Ovary (tissue), 9 donors: Measurements from ENCODE around the gene ANO6. TPM values are rescaled to one million over a fixed set of nuclear protein-coding genes. Genes with fewer than 3 reads are reported as not detected.

Experiments used
- DNase-seq, 5 donors: peaks; one replicate each; pipeline ENCODE4 v3.0.0-alpha.2; 2019 to 2020
- H3K27ac ChIP-seq, 2 donors: fragments of 200-600 bp; one replicate each; pipeline versions ENCODE4 v1.5.1 to v1.8.0; 2019 to 2022
- H3K27me3 ChIP-seq: fragments of 200-600 bp; one replicate; pipeline ENCODE4 v1.8.0; 2022
- H3K36me3 ChIP-seq: fragments of 200-600 bp; sonication (generic); one replicate; pipeline ENCODE4 v1.5.1; 2019
- H3K4me1 ChIP-seq: one replicate; pipeline ENCODE4 v1.8.1; 2013; ENCODE audit warnings: mild to moderate bottlenecking, moderate library complexity; ENCODE audit not compliant: insufficient read depth
- H3K4me3 ChIP-seq: fragments of 200-600 bp; sonication (generic); one replicate; pipeline ENCODE4 v1.5.1; 2017
- H3K9me3 ChIP-seq, 2 donors: fragments of 200-600 bp in 1 of 2; sonication (generic) in 1 of 2; one replicate each; pipeline versions ENCODE4 v1.5.1 to v1.8.1; 2013 to 2019; ENCODE audit warnings: mild to moderate bottlenecking in 1 of 2, moderate library complexity in 1 of 2
- EP300 ChIP-seq: sonication (generic); formaldehyde crosslinking; IDR thresholded peaks from one replicate; pipeline ENCODE4 v1.6.1; 2017; ENCODE audit warnings: antibody characterized with exemption
- POLR2A ChIP-seq: fragments of 450-650 bp; IDR thresholded peaks from one replicate; pipeline ENCODE4 v1.6.1; 2017; ENCODE audit warnings: antibody characterized with exemption, mild to moderate bottlenecking, moderate library complexity
- WGBS, 3 donors: extraction: QIAGEN DNeasy Blood & Tissue Kit in 1 of 3; methylation state at CpG; one replicate each; pipeline versions ENCODE4 v1.1.5 to v1.1.7; 2013 to 2017; 5-methylcytosine and 5-hydroxymethylcytosine counted together
- intact Hi-C, 4 donors: fragments of 100-400 bp; cut with DNase I; formaldehyde crosslinking; loops; one replicate each; pipeline versions ENCODE4 v1.11.0 to v1.15.1; 2022 to 2023
- polyA plus RNA-seq, 2 donors: library from polyadenylated mRNA; stranded (reverse); fragments of 200-250 nt in 1 of 2; fragments of 350-450 nt in 1 of 2; fragmentation: Illumina TruSeq in 1 of 2; extraction: RNeasy Lipid Tissue Mini Kit (QIAGEN cat#74804) in 1 of 2; gene quantifications; one replicate each; pipeline ENCODE4 v1.2.3, GENCODE V29; 2013 to 2014
- total RNA-seq, 7 donors: library from RNA; depleted of rRNA in 2 of 7; stranded (reverse); fragments of >200 nt in 2 of 7; fragmentation: NEBNext Ultra II Directional in 3 of 7; extraction: Animal tissue kit (Norgen Biotek cat#: 25700) in 3 of 7; gene quantifications; one replicate each; pipeline versions ENCODE4 v1.1.0 to v1.2.4, GENCODE V29; 2016 to 2023
- TF ChIP-seq, protein P1 (sequence below), 3 donors: fragments of 450-650 bp in 2 of 3; fragments of 200-600 bp in 1 of 3; IDR thresholded peaks; one replicate each; pipeline versions ENCODE4 v1.5.1 to v1.8.0; 2016 to 2022; ENCODE audit warnings: antibody characterized with exemption in 3 of 3, mild to moderate bottlenecking in 1 of 3
- donor health status: DM: no; HTN: no; CAD: no; lungs with moderate emphysema.
- donor health status: DM: no; HTN: no; CAD: no.
- donor health status: Bipolar disorder and iron deficiency.
- donor health status: DM: yes; HTN: yes; CAD: no.
- donor health status: DM: no; HTN: no; CAD: no.
- donor health status: DM: yes; HTN: yes; CAD: no.

ANO6 gene
- total and polyA plus RNA-seq, 9 donors: 38.8 to 88.5 (median 63.2) TPM

DNA sequence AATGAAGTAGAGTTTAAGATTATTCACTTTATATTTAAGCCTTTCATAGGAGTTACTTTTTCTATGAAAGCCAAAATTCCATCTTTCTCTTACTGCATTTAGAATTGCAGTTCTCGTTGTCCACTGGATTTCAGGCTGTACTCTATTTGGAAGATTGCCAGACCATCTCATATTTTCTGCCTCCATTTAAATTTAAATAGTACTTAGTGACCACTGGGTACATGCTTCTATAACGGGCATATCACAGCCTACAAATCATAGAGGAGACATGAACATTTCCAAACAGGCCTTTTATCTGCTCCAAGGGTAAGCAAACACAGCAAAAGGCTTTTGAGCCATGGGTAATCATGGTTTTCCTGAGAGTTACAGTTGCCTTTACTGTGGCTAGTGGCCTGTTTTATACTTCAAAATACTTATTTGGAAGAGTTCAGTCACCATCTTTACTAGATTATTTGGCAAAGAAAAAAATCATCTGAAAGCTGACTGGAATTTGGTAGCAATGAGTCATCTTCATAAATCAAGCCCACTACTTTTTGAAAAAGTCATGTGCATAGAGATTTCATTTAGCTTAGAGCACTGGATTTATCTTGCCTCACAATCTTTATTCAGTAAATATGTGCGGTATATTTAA lies 15.7 kb downstream of the ANO6 start:
- H3K27ac ChIP-seq: no peak overlapping the region
- TF ChIP-seq, protein P1, sequence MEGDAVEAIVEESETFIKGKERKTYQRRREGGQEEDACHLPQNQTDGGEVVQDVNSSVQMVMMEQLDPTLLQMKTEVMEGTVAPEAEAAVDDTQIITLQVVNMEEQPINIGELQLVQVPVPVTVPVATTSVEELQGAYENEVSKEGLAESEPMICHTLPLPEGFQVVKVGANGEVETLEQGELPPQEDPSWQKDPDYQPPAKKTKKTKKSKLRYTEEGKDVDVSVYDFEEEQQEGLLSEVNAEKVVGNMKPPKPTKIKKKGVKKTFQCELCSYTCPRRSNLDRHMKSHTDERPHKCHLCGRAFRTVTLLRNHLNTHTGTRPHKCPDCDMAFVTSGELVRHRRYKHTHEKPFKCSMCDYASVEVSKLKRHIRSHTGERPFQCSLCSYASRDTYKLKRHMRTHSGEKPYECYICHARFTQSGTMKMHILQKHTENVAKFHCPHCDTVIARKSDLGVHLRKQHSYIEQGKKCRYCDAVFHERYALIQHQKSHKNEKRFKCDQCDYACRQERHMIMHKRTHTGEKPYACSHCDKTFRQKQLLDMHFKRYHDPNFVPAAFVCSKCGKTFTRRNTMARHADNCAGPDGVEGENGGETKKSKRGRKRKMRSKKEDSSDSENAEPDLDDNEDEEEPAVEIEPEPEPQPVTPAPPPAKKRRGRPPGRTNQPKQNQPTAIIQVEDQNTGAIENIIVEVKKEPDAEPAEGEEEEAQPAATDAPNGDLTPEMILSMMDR (IDR thresholded peaks at IDR 0.05): no peak
- TF ChIP-seq POLR2A: no peak
- no peak for TF ChIP-seq EP300
- WGBS, 3 donors: 22 to 31% (median 31%) methylated on average over 3 of the region's 3 CpGs
- peaks cover 16% of the 10 kb centered on the region for H3K4me1 ChIP-seq
- no peak overlapping the region for H3K4me3 ChIP-seq
- no peaks in the 10 kb centered on the region for H3K36me3 ChIP-seq
- no peaks in the 10 kb centered on the region for H3K27me3 ChIP-seq
- H3K9me3 ChIP-seq: no peaks in the 10 kb centered on the region
- DNase-seq: no peak
- intact Hi-C loops: loop anchor here in 1 of 4 donors (10.0 kb wide), 1 partner anchor 53 kb away; no protein-coding TSS in a partner anchor

DNA sequence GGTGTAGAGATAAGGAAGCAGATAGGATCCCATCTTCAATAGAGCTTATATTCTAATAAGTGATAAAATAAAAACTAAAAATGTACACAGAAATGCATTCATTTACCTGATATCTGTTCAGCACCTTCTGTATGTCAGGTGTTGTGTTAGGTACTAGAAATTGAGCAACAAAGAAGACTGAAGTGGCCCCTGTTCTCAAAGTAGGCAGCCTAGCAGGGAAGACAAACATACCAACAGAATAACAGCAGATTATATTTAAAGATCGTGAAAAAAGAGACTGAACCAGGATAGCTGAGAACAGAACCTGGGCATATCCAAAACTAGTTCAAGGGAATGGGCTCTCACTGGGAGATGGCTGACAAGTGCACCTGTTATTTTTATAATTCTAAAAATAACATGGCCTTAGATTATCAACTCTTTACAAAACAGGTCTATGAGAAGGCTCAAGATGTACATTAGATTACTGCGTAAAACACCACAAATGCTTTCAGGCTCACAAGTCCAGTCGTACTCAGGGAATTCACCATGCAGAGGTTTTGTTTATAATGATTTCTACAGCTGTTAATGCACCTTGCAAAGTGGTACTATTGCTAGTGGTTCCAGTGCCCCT lies 16.4 kb downstream of the ANO6 start:
- no peaks in the 10 kb centered on the region for H3K36me3 ChIP-seq
- H3K4me3 ChIP-seq: no peak overlapping the region
- 89 to 93% (median 89%) methylated on average over 3 of the region's 3 CpGs for WGBS, 3 donors
- no peaks in the 10 kb centered on the region for H3K9me3 ChIP-seq
- TF ChIP-seq EP300 (no peak), POLR2A (no peak)
- TF ChIP-seq, protein P1 (IDR thresholded peaks at IDR 0.05): no peak
- intact Hi-C loops: loop anchor here in 1 of 4 donors (10.0 kb wide), 1 partner anchor 53 kb away; no protein-coding TSS in a partner anchor
- DNase-seq: no peak
- H3K27ac ChIP-seq: peak overlapping the region in 1 of 2 donors; percentile 70
- no peaks in the 10 kb centered on the region for H3K27me3 ChIP-seq
- H3K4me1 ChIP-seq: peaks cover 16% of the 10 kb centered on the region

DNA sequence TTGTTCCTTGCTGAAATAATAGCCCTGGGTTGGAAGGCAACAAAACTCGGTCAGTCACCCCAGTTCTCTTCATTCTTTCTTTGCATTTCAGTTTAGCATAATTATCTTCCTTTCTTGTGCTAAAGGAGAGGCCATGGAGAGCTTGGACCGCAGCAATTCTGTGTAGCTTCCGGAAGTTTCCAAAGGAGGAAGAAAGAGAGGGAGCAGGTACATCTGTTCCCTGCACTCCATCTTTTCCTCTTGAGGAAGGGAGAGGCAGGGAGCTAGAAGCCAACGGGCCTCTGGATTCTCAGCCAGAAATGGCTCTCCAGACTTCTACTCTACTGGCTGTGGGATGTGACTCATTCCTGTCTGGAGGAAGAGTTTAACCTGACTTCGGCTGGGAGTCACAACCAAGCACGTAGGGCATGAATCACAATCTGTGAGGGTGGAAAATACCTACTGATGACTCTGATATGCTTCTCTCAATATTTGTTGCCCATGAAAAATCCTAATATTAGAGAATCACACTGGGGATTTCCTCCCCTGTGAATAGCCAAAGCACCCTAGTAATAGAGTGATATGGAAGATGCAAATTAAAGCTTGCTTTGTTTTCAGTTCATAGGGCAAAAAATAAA lies 17.0 kb downstream of the ANO6 start:
- TF ChIP-seq, protein P1 (IDR thresholded peaks at IDR 0.05): no peak
- TF ChIP-seq EP300: no peak
- no peak for TF ChIP-seq POLR2A
- DNase-seq: peak in 2 of 5 donors; percentile 20 to 54
- Histone ChIP-seq H3K27ac (peak overlapping the region in 1 of 2 donors; percentile 70), H3K4me3 (no peak overlapping the region), H3K36me3 (no peaks in the 10 kb centered on the region), H3K9me3 (no peaks in the 10 kb centered on the region), H3K4me1 (peaks cover 16% of the 10 kb centered on the region), H3K27me3 (no peaks in the 10 kb centered on the region)
- WGBS, 3 donors: 41 to 49% (median 43%) methylated on average over 6 of the region's 6 CpGs
- intact Hi-C loops: loop anchor here in 1 of 4 donors (10.0 kb wide), 1 partner anchor 52 kb away; no protein-coding TSS in a partner anchor

DNA sequence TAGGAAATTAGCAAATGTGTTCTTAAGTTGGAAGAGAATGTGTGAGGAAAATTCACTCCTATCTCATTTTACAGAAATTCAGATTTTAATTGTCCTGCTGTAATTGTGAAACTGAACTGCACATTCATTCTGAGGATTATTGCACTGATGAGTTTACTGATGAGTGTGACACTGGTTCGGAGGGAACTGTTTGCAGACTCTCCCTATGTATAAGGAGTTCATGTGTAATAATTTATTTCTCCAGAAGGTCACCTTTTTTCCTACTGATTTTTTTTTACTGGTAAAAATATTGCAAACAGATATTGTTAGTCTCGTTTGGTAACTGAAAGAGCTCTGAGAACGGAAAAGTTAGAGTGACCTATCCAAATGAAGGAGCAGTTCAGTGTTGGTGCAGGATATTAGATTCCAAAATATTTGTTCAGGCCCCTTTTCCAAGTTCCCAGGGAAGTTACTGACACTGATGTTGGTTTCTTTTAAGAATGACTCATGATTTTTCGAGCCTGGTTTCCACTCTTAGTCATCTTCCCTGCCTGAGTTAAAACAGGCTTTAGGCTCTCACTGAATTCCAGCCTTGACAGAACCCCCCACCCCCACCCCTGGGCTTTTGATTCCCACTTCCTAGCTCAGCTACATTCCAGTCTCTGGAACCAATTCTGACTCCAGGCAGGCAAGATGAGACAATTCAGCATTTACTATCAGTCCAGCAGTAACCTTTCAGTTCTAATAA lies 18.4 kb downstream of the ANO6 start:
- intact Hi-C loops: loop anchor here in 1 of 4 donors (10.0 kb wide), 1 partner anchor 50 kb away; no protein-coding TSS in a partner anchor
- WGBS, 3 donors: 1 to 5% (median 2%) methylated on average over 4 of the region's 4 CpGs
- Histone ChIP-seq H3K4me3 (no peak overlapping the region), H3K36me3 (no peaks in the 10 kb centered on the region), H3K4me1 (peaks cover 16% of the 10 kb centered on the region), H3K9me3 (no peaks in the 10 kb centered on the region), H3K27me3 (no peaks in the 10 kb centered on the region), H3K27ac (peak overlapping the region; percentile 33 to 70)
- peak; percentile 21 for TF ChIP-seq EP300
- no peak for TF ChIP-seq POLR2A
- peak; percentile 36 to 52 (median 48) for DNase-seq
